Activated CD4-positive, alpha-beta T cell treated with anti-CD3 and anti-CD28 coated beads, Interleukin-2, amount 50 U/mL, for 48 hours (primary cell): ENCODE results near the gene TRPM5.

Experiments
- DNase-seq, 2 experiments: peaks; one replicate each; pipeline ENCODE4 v3.0.0-alpha.2; 2020

Gene TRPM5

GRCh38 chr11:2402890-2403645 is 41.2 kb downstream of the TRPM5 start:
- no peak for DNase-seq

GRCh38 chr11:2402106-2402505 is 42.2 kb downstream of the TRPM5 start:
- no peak for DNase-seq

- no peak for DNase-seq
Measured at GRCh38 chr11:2401436-2401984, 42.8 kb downstream of the TRPM5 start.

- DNase-seq, result no peak
Measured at GRCh38 chr11:2400762-2401435, 43.4 kb downstream of the TRPM5 start.

GRCh38 chr11:2400069-2400761 is 44.1 kb downstream of the TRPM5 start, which contains the start of gene TSSC4:
TSSC4 (plus strand) TSS chr11:2400750; CDS start chr11:2402634, 1,884 bp downstream.
- DNase-seq, result peak; percentile 98 to 99

GRCh38 chr11:2399488-2400068 is 44.7 kb downstream of the TRPM5 start:
- no peak for DNase-seq

- DNase-seq, result no peak
Measured at GRCh38 chr11:2398664-2399355, 45.5 kb downstream of the TRPM5 start.

GRCh38 chr11:2397005-2397404 is 47.3 kb downstream of the TRPM5 start:
- no peak for DNase-seq

- DNase-seq, result no peak
Measured at GRCh38 chr11:2396471-2396870, 47.8 kb downstream of the TRPM5 start.

GRCh38 chr11:2395856-2396255 is 48.5 kb downstream of the TRPM5 start:
- DNase-seq, result no peak

- no peak for DNase-seq
Measured at GRCh38 chr11:2395211-2395730, 49.0 kb downstream of the TRPM5 start.

GRCh38 chr11:2394818-2395105 is 49.6 kb downstream of the TRPM5 start:
- DNase-seq, result no peak
